ENCODE measurements around the gene TRAM2. TPM values are rescaled to one million over a fixed set of nuclear protein-coding genes. Genes with fewer than 3 reads are reported as not detected.

TRAM2 gene
- total RNA-seq, 4 donors from 2014 or later = 21.3 to 27.5 (median 23.7) TPM

- Histone ChIP-seq H3K27me3 (no peaks in the 10 kb centered on the region), H3K27ac (peak overlapping the region; percentile 27 to 70 (median 50)), H3K4me3 (no peak overlapping the region), H3K4me1 (peaks cover 0 to 46% (median 22%) of the 10 kb centered on the region in 4 donors), H3K36me3 (peaks cover 0 to 79% (median 0%) of the 10 kb centered on the region in 3 donors), H3K9me3 (no peaks in the 10 kb centered on the region)
- peak; percentile 70 to 77 for DNase-seq (ENCODE audit: low spot score in 2 of 2)
- 31 to 49% methylated on average over 13 to 22 of the region's 24 CpGs for WGBS, 2 donors
- TF ChIP-seq CTCF (IDR thresholded peaks at IDR 0.05) (no peak), EP300 (IDR thresholded peaks at IDR 0.05) (peak in 1 of 2 donors; percentile 67), POLR2A (IDR thresholded peaks at IDR 0.05) (no peak)
Measured at GRCh38 chr6:52503851-52504781, 72.7 kb downstream of the TRAM2 start.

GRCh38 chr6:52503323-52503747, 73.5 kb downstream of the TRAM2 start:
- H3K27me3 ChIP-seq = no peaks in the 10 kb centered on the region
- peaks cover 0 to 72% (median 0%) of the 10 kb centered on the region in 3 donors for H3K36me3 ChIP-seq
- TF ChIP-seq EP300 (IDR thresholded peaks at IDR 0.05) = no peak
- TF ChIP-seq POLR2A (IDR thresholded peaks at IDR 0.05) = no peak
- no peak for TF ChIP-seq CTCF (IDR thresholded peaks at IDR 0.05)
- peaks cover 0 to 49% (median 22%) of the 10 kb centered on the region in 4 donors for H3K4me1 ChIP-seq
- no peak overlapping the region for H3K4me3 ChIP-seq
- DNase-seq (ENCODE audit: low spot score in 2 of 2) = no peak
- H3K9me3 ChIP-seq = no peaks in the 10 kb centered on the region
- 42 to 75% methylated on average over 3 to 5 of the region's 5 CpGs for WGBS, 2 donors
- H3K27ac ChIP-seq = peak overlapping the region in 3 of 4 donors; percentile 44 to 70 (median 55)

GRCh38 chr6:52502306-52503029, 74.4 kb downstream of the TRAM2 start:
- no peak for DNase-seq (ENCODE audit: low spot score in 2 of 2)
- no peaks in the 10 kb centered on the region for H3K9me3 ChIP-seq
- no peak overlapping the region for H3K4me3 ChIP-seq
- peak overlapping the region in 1 of 4 donors; percentile 55 for H3K27ac ChIP-seq
- whole genome bisulfite sequencing, 2 donors = 86 to 96% methylated on average over 19 to 20 of the region's 20 CpGs
- no peaks in the 10 kb centered on the region for H3K27me3 ChIP-seq
- H3K36me3 ChIP-seq = peaks cover 0 to 63% (median 0%) of the 10 kb centered on the region in 3 donors
- H3K4me1 ChIP-seq = peaks cover 0 to 41% (median 19%) of the 10 kb centered on the region in 4 donors
- TF ChIP-seq POLR2A (IDR thresholded peaks at IDR 0.05) (no peak), CTCF (IDR thresholded peaks at IDR 0.05) (no peak), EP300 (IDR thresholded peaks at IDR 0.05) (no peak)

- Histone ChIP-seq H3K9me3 (no peaks in the 10 kb centered on the region), H3K27ac (peak overlapping the region in 2 of 4 donors; percentile 11 to 57), H3K27me3 (no peaks in the 10 kb centered on the region), H3K4me1 (peaks cover 0 to 34% (median 19%) of the 10 kb centered on the region in 4 donors), H3K4me3 (no peak overlapping the region), H3K36me3 (peaks cover 0 to 45% (median 0%) of the 10 kb centered on the region in 3 donors)
- no peak for TF ChIP-seq CTCF (IDR thresholded peaks at IDR 0.05)
- TF ChIP-seq EP300 (IDR thresholded peaks at IDR 0.05) = no peak
- no peak for TF ChIP-seq POLR2A (IDR thresholded peaks at IDR 0.05)
- WGBS, 2 donors = 66 to 73% methylated on average over 9 of the region's 9 CpGs
- DNase-seq (ENCODE audit: low spot score in 2 of 2) = no peak
Measured at GRCh38 chr6:52500238-52501129, 76.4 kb downstream of the TRAM2 start.

Data from tibial nerve (tissue), 4 donors.